Occipital lobe (tissue), 2 donors: ENCODE measurements around the gene SMPD2. TPM values are rescaled to one million over a fixed set of nuclear protein-coding genes. Genes with fewer than 3 reads are reported as not detected.

ENCODE experiments used
- DNase-seq: peaks from one replicate; lab custom pipeline; 2025; lab: John Stamatoyannopoulos, UW
- total RNA-seq: library from RNA; depleted of rRNA; stranded (reverse); fragments of >200 nt; gene quantifications from one replicate; pipeline ENCODE4 v1.2.3, GENCODE V29; 2014

SMPD2 gene
- total RNA-seq = 3.1 TPM

- DNase-seq = peak; percentile 79
These were observed at the start of gene SMPD2, which contains the start of gene PPIL6 for GRCh38 chr6:109440331-109441068. Gene SMPD2 (plus strand): TSS chr6:109440724. CDS start chr6:109441122, 398 bp downstream. Gene PPIL6 (minus strand): TSS chr6:109440628. CDS start chr6:109440590, 38 bp downstream.

GRCh38 chr6:109393157-109393885 is 47.2 kb upstream of the SMPD2 start:
- no peak for DNase-seq

- DNase-seq = no peak
These were observed 46.6 kb upstream of the SMPD2 start for GRCh38 chr6:109393886-109394281.

- DNase-seq = no peak
These were observed 44.3 kb upstream of the SMPD2 start for GRCh38 chr6:109396046-109396718.

GRCh38 chr6:109397020-109397419 is 43.5 kb upstream of the SMPD2 start:
- no peak for DNase-seq

GRCh38 chr6:109406196-109406595 is 34.3 kb upstream of the SMPD2 start:
- no peak for DNase-seq

GRCh38 chr6:109411034-109411433 is 29.5 kb upstream of the SMPD2 start:
- DNase-seq = no peak

GRCh38 chr6:109417646-109418045 is 22.9 kb upstream of the SMPD2 start:
- no peak for DNase-seq

- DNase-seq = no peak
These were observed 19.8 kb upstream of the SMPD2 start for GRCh38 chr6:109420751-109421150.

- no peak for DNase-seq
These were observed 19.3 kb upstream of the SMPD2 start for GRCh38 chr6:109421184-109421583.

- DNase-seq = no peak
These were observed 15.6 kb upstream of the SMPD2 start for GRCh38 chr6:109424946-109425345.

GRCh38 chr6:109428889-109429477 is 11.5 kb upstream of the SMPD2 start:
- DNase-seq = no peak

- no peak for DNase-seq
These were observed 11.0 kb upstream of the SMPD2 start for GRCh38 chr6:109429496-109429895.

GRCh38 chr6:109434456-109434855 is 6.1 kb upstream of the SMPD2 start:
- no peak for DNase-seq

GRCh38 chr6:109436041-109436440 is 4.5 kb upstream of the SMPD2 start:
- DNase-seq = no peak

- DNase-seq = no peak
These were observed 719 bp downstream of the SMPD2 start for GRCh38 chr6:109441069-109441816.

GRCh38 chr6:109442393-109442924 is 1.9 kb downstream of the SMPD2 start:
- no peak for DNase-seq

GRCh38 chr6:109443425-109443950 is 3.0 kb downstream of the SMPD2 start:
- no peak for DNase-seq

- DNase-seq = no peak
These were observed 4.9 kb downstream of the SMPD2 start for GRCh38 chr6:109445382-109445781.

GRCh38 chr6:109446072-109446471 is 5.5 kb downstream of the SMPD2 start:
- DNase-seq = no peak

GRCh38 chr6:109446541-109446940 is 6.0 kb downstream of the SMPD2 start:
- DNase-seq = no peak
